Adrenal gland (tissue), 12 donors: ENCODE measurements around the gene SERTAD3. TPM values are rescaled to one million over a fixed set of nuclear protein-coding genes. Genes with fewer than 3 reads are reported as not detected.
"Not testable (repeated sequence)": the region's sequence is repeated elsewhere in the genome, so short reads cannot be mapped to it uniquely, and the experiment has no call there.

Experiments used
- DNase-seq, 7 donors: peaks; one replicate each; pipeline ENCODE4 v3.0.0-alpha.2; 2019 to 2020
- H3K27ac ChIP-seq, 5 donors: fragments of 200-600 bp; sonication (generic) in 4 of 5; 1 replicate in 3 of 5; 2 replicates in 2 of 5; pipeline versions ENCODE4 v1.5.1 to v1.8.0; 2016 to 2020; ENCODE audit warnings: mild to moderate bottlenecking in 1 of 5
- H3K27me3 ChIP-seq: fragments of 200-600 bp; 2 replicates; pipeline ENCODE4 v1.8.0; 2021
- H3K36me3 ChIP-seq, 2 donors: fragments of 200-600 bp; replicated peaks in 1 of 2; 1 replicate in 1 of 2; 2 replicates in 1 of 2; pipeline versions ENCODE4 v1.5.1 to v1.8.0; 2018 to 2022
- H3K4me1 ChIP-seq, 2 donors: fragments of 200-600 bp; replicated peaks in 1 of 2; 1 replicate in 1 of 2; 2 replicates in 1 of 2; pipeline versions ENCODE4 v1.5.1 to v1.8.0; 2018 to 2021
- H3K4me3 ChIP-seq, 4 donors: fragments of 200-600 bp; sonication (generic) in 3 of 4; one replicate each; pipeline ENCODE4 v1.5.1; 2016 to 2018
- H3K9me3 ChIP-seq, 3 donors: fragments of 200-600 bp; sonication (generic) in 1 of 3; replicated peaks in 1 of 3; 1 replicate in 2 of 3; 2 replicates in 1 of 3; pipeline versions ENCODE4 v1.5.1 to v1.8.0; 2016 to 2021
- CTCF ChIP-seq, 6 experiments: fragments of 450-650 bp in 4 of 6; fragments of 200-600 bp in 2 of 6; sonication (generic) in 1 of 6; IDR thresholded peaks; 1 replicate in 5 of 6; 2 replicates in 1 of 6; pipeline versions ENCODE4 v1.5.1 to v1.8.0; 2016 to 2021; ENCODE audit warnings: antibody characterized with exemption in 6 of 6, mild to moderate bottlenecking in 2 of 6, moderate library complexity in 1 of 6
- POLR2A ChIP-seq, 2 donors: fragments of 450-650 bp; IDR thresholded peaks; one replicate each; pipeline ENCODE4 v1.6.1; 2017; ENCODE audit warnings: antibody characterized with exemption in 2 of 2, mild to moderate bottlenecking in 2 of 2, moderate library complexity in 1 of 2
- WGBS, 4 donors: extraction: QIAGEN DNeasy Blood & Tissue Kit in 2 of 4; methylation state at CpG; one replicate each; pipeline versions ENCODE4 v1.1.5 to v1.1.7; 2013 to 2017; 5-methylcytosine and 5-hydroxymethylcytosine counted together
- intact Hi-C, 2 donors: fragments of 100-400 bp; cut with DNase I; formaldehyde crosslinking; loops; one replicate each; pipeline versions ENCODE4 v1.14.1 to v1.15.0; 2022 to 2023
- polyA plus RNA-seq, 3 donors: library from polyadenylated mRNA; stranded (reverse); fragments of 200-250 nt in 2 of 3; fragments of 350-450 nt in 1 of 3; fragmentation: Illumina TruSeq in 1 of 3; extraction: RNeasy Lipid Tissue Mini Kit (QIAGEN cat#74804) in 1 of 3; gene quantifications; one replicate each; pipeline ENCODE4 v1.2.3, GENCODE V29; 2013 to 2014
- total RNA-seq, 9 donors: library from RNA; depleted of rRNA in 4 of 9; stranded (reverse); fragments of >200 nt in 4 of 9; fragments of 120-200 nt in 1 of 9; fragmentation: NEBNext Ultra II Directional in 1 of 9; extraction: Animal tissue kit (Norgen Biotek cat#: 25700) in 1 of 9; gene quantifications; one replicate each; pipeline versions ENCODE4 v1.1.0 to v1.2.4, GENCODE V29; 2013 to 2023
- donor health status: healthy with polysubstance abuse.
- donor health status: Bipolar disorder and iron deficiency.
- donor health status: DM: yes; HTN: yes; CAD: no.
- donor health status: DM: no; HTN: no; CAD: no.
- donor health status: DM: no; HTN: no; CAD: no.
- donor health status: DM: yes; HTN: yes; CAD: no.

The SERTAD3 gene
- total and polyA plus RNA-seq, 12 donors = 12.1 to 60.2 (median 29.5) TPM

- Histone ChIP-seq H3K9me3 (no peaks in the 10 kb centered on the region), H3K36me3 (peaks cover 0 to 8% of the 10 kb centered on the region in 2 donors), H3K27ac (no peak overlapping the region), H3K4me1 (no peaks in the 10 kb centered on the region), H3K4me3 (no peak overlapping the region), H3K27me3 (no peaks in the 10 kb centered on the region)
- WGBS, 4 donors = 77 to 97% (median 89%) methylated on average over 5 of the region's 5 CpGs
- intact Hi-C loops = no loop called here
- DNase-seq = no peak
- no peak for TF ChIP-seq POLR2A (IDR thresholded peaks at IDR 0.05)
- TF ChIP-seq CTCF (IDR thresholded peaks at IDR 0.05) = no peak
Observed at GRCh38 chr19:40457048-40457447, 12.9 kb upstream of the SERTAD3 start.

DNA sequence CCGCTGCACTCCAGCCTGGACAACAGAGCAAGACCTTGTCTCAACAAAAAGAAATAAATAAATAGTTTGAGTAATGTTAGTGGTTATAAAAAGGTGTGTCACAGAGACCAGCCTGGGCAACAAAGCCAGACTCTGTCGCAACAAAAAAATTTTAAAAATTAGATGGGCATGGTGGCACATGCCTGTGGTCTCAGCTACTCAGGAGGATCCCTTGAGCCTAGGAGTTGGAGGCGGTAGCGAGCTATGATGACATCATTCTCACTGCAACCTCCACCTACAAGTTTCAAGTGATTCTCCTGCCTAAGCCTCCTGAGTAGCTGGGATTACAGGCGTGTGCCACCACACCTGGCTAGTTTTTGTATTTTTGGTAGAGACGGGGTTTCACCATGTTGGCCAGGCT is 9.8 kb upstream of the SERTAD3 start:
- H3K4me1 ChIP-seq, H3K36me3 ChIP-seq, H3K9me3 ChIP-seq, intact Hi-C loops, H3K4me3 ChIP-seq, H3K27ac ChIP-seq, DNase-seq, H3K27me3 ChIP-seq: not testable (repeated sequence)
- WGBS, 4 donors = 87 to 98% (median 94%) methylated on average over 6 of the region's 6 CpGs

GRCh38 chr19:40453151-40453735 is 9.1 kb upstream of the SERTAD3 start:
- DNase-seq = no peak
- no peaks in the 10 kb centered on the region for H3K4me1 ChIP-seq
- no peaks in the 10 kb centered on the region for H3K9me3 ChIP-seq
- intact Hi-C loops = no loop called here
- no peak overlapping the region for H3K27ac ChIP-seq
- peaks cover 0 to 13% of the 10 kb centered on the region in 2 donors for H3K36me3 ChIP-seq
- no peak overlapping the region for H3K4me3 ChIP-seq
- 87 to 94% (median 91%) methylated on average over 5 of the region's 5 CpGs for WGBS, 4 donors
- no peak for TF ChIP-seq CTCF (IDR thresholded peaks at IDR 0.05)
- TF ChIP-seq POLR2A (IDR thresholded peaks at IDR 0.05) = no peak
- H3K27me3 ChIP-seq = no peaks in the 10 kb centered on the region

DNA sequence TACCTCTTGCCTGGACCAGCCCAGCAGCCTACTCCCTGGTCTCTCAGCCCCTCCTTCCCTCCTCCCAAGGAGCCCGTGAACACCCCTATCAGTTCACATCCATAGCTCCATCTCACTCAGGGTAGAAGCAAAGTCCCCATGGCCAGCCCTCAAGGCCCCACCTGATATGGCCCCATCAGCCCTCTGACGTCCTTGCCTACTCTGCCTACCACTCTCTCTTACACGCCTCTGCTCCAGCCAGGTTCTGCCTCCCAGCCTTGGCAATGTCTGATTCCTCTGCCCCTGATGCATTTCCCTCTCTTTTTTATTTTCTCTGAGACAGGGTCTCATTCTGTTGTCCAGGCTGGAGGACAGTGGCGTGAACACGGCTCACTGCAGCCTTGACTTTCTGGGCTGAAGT is 7.9 kb upstream of the SERTAD3 start:
- Histone ChIP-seq H3K27ac (no peak overlapping the region), H3K4me1 (no peaks in the 10 kb centered on the region), H3K36me3 (peaks cover 0 to 20% of the 10 kb centered on the region in 2 donors), H3K9me3 (no peaks in the 10 kb centered on the region), H3K4me3 (no peak overlapping the region), H3K27me3 (no peaks in the 10 kb centered on the region)
- no peak for TF ChIP-seq CTCF (IDR thresholded peaks at IDR 0.05)
- TF ChIP-seq POLR2A (IDR thresholded peaks at IDR 0.05) = no peak
- 50 to 67% (median 58%) methylated on average over 5 of the region's 5 CpGs for WGBS, 4 donors
- no peak for DNase-seq
- intact Hi-C loops = no loop called here

DNA sequence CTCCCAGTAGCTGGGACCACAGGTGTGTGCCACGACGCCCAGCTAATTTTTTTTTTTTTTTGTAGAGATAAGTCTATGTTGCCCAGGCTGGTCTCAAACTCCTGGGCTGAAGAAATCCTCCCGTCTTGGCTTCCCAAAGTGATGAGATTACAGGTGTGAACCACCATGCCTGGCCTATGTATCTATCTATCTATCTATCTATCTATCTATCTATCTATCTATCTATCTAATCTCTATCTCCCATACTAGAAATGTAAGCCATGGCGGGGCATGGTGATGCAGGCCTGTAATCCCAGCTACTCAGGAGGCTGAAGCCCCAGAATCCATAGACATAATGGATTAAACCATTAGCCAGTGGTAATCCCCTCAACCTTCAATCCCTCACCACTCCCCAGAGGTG is 6.5 kb upstream of the SERTAD3 start:
- no peak overlapping the region for H3K27ac ChIP-seq
- H3K27me3 ChIP-seq = no peaks in the 10 kb centered on the region
- no peaks in the 10 kb centered on the region for H3K4me1 ChIP-seq
- 92 to 96% (median 94%) methylated on average over 4 of the region's 4 CpGs for WGBS, 4 donors
- H3K9me3 ChIP-seq = no peaks in the 10 kb centered on the region
- no peak overlapping the region for H3K4me3 ChIP-seq
- TF ChIP-seq CTCF (IDR thresholded peaks at IDR 0.05) = no peak
- TF ChIP-seq POLR2A (IDR thresholded peaks at IDR 0.05) = no peak
- peaks cover 0 to 20% of the 10 kb centered on the region in 2 donors for H3K36me3 ChIP-seq
- no peak for DNase-seq
- intact Hi-C loops = no loop called here
